Amygdala (tissue), 56 donors: ENCODE measurements around the gene SRSF3.

Experiments used
- DNase-seq, 56 donors: peaks; one replicate each; lab custom pipeline; 2025; lab: John Stamatoyannopoulos, UW

SRSF3 gene

DNA sequence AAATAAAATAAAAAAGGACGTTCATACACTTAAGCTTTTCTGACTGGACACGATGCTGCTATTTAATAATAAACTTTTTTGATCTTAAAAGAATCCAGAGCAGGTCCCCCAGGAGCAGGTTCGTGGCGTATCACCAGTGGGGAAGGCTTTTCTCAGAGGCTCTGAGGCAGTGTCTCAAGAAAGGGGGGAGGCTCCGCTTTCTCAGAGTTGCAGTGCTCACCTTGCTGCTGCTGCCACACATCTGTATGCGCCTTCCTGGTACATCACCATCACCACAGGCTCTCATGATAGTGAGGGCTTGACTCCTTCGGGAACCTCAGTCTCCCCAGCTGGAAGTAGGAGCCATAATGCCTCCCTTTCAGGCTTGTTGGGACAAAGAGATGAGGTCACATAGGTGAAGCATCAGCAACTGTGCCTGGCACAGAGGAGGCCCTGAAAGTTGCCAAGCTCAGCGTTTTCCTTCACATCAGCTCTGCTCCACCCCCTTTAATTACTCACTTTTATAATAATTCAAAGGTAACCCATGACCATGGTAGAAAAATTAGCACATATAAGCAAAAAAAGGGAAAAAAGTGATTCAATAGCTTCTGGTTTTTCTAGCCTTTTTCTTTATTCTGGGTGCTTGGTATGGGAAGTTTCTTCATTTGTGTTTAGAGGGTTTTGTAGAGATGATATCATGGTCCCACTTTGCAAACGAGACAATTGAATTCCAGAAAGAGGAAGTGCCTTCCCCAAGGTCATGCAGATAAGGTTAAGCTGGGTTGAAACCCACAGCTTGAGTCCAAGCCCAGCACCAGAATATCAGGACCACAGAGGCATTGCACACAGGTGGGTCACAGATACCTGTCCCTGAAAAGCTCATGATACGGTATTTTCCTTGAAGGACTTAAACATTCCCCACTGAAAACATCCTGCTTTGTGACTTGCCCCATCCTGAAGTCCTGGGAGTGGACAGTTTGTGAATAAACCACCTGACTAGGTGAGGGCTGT, 24.5 kb downstream of the SRSF3 start:
- DNase-seq = no peak

GRCh38 chr6:36621371-36621855, 27.3 kb downstream of the SRSF3 start:
- DNase-seq = no peak

DNA sequence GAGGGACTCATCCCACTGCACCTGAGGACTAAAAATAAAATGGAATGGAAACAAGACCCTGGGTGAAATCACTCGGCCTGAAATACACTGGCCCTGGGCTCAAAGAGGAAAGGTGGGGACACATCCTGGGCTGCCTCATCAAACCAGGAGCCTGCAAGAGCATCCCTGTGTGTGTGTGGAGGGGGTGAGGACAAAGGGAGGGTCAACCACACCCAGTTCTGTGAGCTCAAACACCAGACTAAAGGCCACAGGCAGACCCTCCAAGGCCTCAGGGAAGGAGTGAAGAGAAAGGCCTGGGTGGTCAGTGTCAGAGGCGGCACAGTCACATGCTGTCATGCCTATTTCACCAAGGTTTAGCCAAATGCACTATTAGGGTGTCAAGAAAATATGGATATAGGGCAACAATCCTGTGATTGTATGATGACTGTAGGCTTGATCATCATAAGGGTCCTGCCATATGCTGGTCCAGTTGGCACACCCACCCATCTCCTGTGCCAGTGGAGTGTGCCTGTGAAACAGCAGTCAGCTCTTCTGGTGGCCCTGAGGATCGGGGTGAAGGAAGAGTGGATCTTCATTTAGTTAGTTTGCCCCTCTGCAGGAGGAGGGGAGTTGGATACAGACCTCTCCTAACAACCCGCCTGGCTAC, 28.9 kb downstream of the SRSF3 start:
- no peak for DNase-seq

- DNase-seq = peak in 50 of 56 donors; percentile 12 to 85 (median 52)
These were observed 29.6 kb downstream of the SRSF3 start for GRCh38 chr6:36623547-36624459.

DNA sequence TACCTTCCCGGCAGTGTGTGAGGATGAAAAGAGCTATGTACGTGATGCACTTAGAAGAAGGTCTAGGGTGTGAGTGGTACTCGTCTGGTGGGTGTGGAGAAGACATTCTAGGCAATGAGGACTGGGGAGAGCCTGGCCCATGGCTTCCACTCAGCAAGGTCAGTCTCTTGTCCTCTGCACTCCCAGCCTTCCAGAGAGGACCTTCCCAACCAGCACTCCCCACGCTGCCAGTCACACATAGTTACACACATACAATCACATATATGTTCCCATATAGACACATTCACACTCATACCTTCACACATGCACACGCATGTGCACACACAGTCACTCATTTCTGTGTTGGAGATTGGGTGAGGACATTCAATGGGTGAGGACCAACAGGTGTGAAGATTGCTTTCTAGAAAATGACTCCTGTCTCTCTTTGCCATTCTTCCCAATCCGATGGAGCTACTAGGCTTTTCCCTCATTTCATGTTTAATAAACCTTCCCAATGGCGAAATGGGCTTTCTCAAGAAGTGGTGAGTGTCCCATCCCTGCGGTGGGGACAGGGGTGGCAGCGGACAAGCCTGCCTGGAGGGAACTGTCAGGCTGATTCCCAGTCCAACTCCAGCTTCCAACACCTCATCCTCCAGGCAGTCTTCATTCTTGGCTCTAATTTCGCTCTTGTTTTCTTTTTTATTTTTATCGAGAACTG, 30.4 kb downstream of the SRSF3 start:
- DNase-seq = no peak

- peak in 2 of 56 donors; percentile 12 to 34 for DNase-seq
These were observed 31.2 kb downstream of the SRSF3 start for GRCh38 chr6:36625158-36625919.

DNA sequence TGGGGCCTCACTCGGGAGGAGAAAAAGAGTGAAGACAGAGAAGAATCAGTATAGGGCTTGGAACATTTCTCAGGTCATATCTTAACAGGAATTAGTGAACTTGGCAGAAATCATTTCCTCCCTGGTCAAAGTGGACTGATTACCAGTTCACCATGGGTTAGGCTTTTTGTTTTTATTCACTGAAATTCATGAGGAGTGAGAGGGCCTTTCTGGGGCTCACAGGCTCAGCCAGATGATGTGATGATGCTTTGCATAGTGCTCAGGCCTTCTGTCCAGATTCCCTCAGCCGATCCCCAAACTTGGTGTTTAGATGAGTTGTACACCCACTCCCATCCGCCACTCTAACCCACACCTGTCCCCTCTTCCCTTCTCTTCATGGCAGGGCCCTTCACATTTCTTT, 32.5 kb downstream of the SRSF3 start:
- DNase-seq = no peak

DNA sequence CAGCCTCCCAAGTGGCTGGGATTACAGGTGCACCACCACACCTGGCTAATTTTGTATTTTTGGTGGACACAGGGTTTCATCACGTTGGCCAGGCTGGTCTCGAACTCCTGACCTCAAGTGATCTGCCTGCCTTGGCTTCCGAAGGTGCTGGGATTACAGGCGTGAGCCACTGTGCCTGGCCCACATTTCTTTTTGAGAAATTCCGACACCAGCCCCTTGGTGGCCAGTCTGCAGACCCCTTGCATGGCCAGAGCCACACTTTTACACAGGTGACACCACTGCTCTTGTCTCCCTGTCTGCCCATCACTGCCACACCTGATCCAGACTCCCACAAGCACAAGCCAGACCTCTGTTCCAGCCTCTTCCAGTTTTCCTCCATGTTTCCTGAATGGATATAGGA, 33.0 kb downstream of the SRSF3 start:
- no peak for DNase-seq

DNA sequence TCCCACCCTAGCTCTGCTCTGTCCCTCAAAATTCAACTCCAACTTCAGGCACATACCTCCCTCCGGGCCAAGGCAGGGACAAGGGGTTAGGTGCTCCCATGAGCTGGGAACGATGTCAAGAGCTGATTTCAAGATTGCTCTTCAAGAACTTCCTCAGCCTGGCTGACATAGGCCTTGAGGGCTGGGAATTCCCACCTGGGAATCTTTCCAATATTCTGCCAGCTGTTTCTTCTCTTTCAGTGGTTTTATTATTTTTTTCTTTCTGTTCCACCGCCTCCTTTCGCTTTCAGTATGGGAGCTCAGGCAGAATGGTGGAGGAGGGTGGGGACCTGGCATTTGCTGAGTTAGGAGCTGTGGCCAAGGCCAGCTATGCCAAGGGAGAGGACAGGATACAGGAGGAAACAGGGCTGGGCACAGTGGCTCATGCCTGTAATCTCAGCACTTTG, 33.7 kb downstream of the SRSF3 start:
- DNase-seq = no peak

DNA sequence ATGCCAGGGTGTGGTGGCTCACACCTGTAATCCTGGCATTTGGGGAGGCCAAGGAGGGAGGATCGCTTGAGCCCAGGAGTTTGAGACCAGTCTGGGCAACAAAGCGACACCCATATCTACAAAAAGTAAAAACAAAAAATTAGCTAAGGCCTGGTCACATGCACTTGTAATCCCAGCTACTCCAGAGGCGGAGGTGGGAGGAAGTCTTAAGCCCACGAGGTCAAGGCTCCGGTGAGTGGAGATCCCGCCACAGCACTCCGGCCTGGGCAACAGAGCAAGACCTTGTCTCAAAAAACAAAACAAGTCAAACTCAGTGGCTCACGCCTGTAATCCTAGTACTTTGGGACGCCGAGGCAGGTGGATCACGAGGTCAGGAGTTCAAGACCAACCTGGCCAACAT, 35.6 kb downstream of the SRSF3 start:
- DNase-seq = no peak

GRCh38 chr6:36631326-36632011, 37.3 kb downstream of the SRSF3 start:
- DNase-seq = no peak

- DNase-seq = no peak
These were observed 39.2 kb downstream of the SRSF3 start for GRCh38 chr6:36633370-36633769.

GRCh38 chr6:36633915-36634314, 39.8 kb downstream of the SRSF3 start:
- DNase-seq = no peak

DNA sequence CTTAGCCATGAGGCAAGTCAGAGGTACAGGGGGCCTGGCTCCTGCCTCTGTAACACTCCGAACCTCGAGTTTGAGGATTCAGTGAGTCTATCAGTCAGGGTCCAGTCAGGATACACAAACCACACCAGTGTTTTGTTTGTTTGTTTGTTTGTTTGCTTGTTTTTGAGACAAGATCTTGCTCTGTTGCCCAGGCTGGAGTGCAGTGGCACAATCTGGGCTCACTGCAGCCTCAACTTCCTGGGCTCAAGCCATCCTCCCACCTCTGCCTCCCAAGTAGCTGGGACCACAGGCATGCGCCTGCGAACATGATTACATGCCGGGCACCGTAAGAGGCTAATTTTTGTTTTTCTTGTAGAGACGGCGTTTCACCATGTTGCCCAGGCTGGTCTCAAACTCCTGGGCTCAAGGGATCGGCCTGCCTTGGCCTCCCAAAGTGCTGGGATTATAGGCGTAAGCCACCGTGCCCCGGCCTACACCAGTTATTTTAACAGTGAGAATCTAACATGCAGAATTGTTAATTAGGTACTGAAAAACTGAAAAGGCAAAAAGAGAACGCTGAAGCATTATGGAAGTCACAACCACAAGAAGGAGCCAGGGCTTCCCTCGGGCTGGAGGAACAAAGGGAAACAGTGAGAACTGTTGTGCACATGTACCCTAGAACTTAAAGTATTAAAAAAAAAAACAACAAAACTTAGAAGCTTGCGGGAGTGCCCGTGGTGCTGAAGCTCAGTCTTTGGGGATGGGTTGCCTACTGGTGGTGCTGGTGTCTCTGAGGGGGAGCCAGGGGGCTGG, 40.4 kb downstream of the SRSF3 start:
- no peak for DNase-seq

DNA sequence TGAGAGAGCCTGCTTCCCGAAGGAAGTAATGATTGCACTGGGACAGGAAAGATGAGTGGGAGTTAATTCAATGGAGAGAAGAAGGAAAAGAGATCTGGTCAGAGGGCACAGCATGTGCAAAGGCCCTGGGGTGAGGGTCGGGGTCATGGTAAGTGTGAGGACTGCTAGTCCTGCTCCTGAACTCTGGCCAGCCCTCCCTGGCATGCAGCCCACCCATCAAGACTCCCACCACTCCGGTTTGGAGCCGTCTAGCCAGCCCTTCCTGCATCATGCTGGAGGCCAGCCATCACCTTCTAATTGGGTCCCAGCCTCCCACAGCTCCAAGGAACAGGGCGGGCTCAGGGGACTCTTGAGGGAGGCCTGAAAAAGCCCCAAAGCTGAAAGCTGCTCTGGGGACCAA, 42.1 kb downstream of the SRSF3 start:
- no peak for DNase-seq

GRCh38 chr6:36636687-36637418, 42.7 kb downstream of the SRSF3 start:
- no peak for DNase-seq

- DNase-seq = no peak
These were observed 44.4 kb downstream of the SRSF3 start for GRCh38 chr6:36638579-36638978.
